ENCODE data around the gene COMMD7.

The COMMD7 gene

DNA sequence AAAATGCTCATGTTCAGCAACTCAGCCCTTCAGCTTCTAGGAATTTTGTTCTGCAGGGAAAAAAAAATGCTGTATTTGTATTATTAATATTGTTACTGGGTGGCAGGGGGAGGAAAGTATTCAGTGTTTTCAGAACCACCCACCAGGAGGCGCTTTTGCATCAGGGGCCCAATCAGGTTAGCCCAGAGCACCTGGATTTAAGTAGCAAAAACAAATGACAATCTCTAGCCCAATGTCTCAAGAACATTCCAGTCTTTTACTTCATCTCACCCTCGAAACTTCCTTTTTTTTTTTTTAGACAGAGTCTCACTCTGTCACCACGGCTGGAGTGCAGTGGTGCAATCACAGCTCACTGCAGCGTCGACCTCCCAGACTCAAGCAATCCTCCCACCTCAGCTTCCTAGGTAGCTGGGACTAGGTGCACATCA is 68.9 kb downstream of the COMMD7 start:
- peak; percentile 70 for DNase-seq

DNA sequence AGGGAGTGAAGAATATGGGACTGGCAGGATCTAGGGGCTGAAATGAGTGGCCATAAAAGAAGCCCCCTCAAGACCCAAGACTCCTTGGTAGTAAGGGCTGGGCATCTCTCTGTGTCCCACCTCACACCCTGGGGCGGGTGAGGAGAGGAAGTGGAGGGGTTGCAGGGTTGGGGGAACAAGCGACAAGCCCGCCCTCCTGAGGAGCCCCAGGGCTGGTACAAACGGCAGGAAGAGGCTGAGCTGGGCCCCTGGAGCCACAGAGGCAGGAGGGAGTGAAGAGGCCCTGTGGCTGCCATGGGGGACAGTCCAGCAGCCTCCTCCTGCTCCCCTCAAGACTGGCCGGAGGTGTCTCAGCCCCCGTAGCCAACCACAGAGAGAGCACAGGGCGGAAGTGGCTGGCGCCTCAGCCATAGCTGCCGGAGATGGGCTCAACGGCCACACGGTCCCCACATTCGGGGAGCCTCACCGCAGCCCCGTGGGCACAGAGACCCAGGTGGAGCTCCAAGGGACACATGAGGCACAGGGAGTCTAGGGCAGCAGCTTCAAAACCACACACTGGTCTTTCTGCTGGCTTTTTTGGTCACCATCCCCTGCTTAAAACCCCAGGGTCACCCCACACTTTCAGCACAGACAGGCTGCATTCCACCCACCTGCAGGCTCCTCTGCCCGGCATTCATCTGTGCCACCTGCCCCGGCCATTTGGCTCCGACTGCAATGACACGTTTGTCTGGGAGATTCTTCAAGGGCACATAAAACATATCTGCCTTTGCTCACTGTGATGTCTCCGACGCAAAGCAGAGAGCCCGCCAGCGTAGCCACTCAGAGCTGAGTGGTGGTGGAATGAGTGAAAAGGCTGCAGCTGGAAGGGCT is 70.0 kb downstream of the COMMD7 start:
- DNase-seq = peak; percentile 50

DNA sequence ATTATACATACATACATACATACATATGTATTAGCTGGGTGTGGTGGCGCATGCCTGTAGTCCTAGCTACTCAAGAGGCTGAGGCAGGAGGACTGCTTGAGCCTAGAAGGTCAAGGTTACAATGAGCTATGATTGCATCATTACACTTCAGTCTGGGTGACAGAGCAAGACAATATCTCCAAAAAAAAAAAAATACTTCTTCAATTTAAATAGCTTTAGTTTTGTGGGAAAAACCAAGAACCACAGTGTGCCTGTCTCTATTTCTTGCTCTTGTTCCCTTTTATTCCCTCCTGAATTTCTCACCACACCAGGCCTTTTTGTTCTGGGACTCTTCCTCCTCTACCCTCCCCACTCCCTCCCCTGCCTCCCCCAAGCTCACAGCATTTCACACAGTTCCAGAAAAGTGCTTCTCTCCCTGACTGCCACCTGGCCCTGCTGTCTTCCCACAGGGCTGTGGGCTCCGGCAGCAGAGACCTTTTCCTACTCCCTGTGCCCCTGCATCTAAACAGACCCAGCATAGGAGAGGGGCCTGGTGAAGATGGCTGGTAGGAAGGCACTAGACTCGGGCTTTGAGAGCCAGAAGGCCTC is 70.8 kb downstream of the COMMD7 start:
- no peak for DNase-seq

DNA sequence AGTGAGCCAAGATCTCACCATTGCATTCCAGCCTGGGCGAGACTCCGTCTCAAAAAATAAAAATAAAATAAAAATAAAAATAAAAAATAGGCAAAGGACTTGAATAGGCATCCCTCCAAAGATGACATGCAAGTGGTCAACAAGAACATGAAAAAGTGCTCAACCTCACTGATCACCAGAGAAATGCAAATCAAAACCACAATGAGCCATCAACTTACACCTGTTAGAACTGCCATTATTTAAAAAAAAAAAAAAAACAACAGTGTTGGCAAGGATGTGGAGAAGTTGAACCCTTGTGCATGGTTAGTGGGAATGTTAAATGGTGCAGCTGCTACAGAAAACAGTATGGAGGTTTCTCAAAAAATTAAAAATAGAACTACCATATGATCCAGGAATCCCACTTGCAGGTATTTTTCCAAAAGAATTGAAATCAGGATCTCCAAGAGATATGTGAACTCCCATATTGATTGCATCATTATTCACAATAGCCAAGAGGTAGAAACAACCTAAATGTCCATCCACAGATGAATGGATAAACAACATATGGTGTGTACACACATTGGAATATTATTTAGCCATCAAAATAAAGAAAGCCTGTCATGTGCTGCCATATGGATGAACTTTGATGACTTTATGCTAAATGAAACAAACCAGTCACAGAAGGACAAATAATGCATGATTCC is 72.4 kb downstream of the COMMD7 start:
- no peak for DNase-seq

DNA sequence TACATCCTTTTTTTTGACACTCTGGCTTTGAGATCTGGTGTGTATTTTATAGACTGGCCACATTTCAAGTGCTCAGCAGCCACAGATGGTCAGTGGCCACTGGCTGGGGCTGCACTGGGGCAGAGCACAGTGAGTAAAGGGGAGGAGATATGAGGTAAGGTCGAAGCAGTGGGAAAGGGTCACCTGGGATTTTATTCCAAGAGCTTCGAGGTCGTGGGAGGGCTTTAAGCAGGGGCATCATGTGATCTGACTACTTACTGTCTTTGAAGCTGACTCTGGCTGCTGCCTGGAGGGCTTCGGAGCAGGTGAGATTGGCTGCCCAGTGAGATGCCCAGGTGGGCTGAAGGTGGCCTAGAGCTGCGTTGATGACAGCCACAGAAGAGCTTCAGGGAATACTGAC is 76.2 kb downstream of the COMMD7 start:
- DNase-seq = no peak

DNA sequence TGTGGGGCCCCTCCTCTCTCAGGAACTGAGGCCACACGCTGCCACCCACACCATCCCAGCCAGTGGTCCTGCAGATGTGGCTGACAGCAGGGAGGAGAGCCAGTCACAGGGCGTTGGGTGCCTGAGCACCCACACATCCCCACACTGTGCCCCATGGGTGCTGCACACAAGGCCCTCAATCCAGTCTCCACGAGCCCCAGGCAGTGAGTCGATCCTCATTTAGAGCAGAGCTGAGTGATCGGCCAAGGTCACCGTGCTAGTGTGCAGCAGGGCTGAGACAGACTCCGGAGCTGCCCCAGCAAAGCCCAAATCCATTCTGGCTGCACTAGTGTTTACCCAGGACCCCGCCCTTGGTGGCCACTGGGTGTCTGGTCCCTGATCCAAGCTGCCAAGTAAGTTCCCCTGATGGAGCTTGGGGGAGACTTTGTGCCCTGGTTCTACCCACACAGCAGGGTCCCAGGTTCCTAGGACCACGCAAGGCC is 78.5 kb downstream of the COMMD7 start:
- DNase-seq = no peak

DNA sequence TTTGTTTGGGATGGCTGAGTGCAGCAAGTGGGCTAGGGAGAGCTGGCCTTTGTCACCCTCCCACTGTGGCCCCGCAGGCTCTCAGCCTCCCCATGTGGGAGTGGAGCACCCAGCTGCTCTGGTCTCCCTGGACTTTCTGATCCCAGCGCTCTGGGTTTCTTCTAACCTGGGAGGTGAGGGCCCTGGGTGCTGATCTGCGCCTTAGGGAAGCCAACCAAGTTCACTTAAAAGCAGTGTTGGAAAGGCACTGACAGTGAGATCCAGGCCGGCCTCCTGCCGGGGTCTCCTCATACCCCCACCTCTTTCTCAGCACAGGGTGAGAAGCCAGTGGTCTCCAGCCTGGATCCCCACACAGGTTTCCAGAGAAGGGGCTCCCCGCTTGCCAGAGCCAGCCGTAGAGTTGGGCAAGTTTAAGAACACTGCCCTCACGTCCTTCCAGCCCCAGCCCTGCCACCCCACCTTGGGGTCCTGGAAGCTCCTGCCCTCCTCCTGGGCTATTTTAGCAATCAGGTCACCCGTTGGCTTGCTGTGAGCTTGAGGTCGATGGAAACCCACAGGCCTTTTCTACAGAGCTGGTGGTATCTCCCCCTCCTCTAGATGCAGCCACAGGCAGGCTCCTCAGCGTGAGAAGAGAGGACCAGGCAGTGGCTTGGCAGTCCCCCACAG is 79.1 kb downstream of the COMMD7 start:
- no peak for DNase-seq

DNA sequence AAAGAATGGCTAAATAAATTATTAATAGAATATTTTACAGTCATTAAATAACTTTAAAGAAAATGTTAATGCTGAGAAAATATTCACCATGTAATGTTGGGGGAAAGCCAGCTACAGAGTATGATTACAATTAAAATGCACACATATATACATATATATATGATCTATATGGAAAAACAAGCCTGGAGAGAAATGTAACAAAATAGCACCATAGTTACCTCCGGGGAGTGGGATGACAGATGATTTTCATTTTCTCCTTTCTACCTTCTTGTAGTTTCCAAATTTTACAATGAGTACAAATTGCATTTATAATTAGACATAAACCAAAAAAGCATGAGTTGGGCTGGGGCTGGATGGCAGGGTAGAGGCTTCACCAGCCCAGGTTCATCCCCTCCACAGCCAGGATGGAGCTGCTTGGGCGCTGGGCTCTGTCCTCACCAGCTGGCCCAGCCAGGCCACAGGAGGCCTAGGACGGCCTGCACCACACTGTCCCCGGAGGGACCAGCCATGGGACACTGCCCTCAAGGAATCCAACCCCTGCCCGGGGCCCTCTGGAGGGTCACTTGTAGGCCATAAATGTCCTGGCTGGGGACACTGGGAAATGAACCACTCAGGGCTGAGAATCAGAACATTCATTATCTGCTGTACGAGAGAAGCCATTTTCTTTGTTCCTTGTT is 79.8 kb downstream of the COMMD7 start:
- no peak for DNase-seq

DNA sequence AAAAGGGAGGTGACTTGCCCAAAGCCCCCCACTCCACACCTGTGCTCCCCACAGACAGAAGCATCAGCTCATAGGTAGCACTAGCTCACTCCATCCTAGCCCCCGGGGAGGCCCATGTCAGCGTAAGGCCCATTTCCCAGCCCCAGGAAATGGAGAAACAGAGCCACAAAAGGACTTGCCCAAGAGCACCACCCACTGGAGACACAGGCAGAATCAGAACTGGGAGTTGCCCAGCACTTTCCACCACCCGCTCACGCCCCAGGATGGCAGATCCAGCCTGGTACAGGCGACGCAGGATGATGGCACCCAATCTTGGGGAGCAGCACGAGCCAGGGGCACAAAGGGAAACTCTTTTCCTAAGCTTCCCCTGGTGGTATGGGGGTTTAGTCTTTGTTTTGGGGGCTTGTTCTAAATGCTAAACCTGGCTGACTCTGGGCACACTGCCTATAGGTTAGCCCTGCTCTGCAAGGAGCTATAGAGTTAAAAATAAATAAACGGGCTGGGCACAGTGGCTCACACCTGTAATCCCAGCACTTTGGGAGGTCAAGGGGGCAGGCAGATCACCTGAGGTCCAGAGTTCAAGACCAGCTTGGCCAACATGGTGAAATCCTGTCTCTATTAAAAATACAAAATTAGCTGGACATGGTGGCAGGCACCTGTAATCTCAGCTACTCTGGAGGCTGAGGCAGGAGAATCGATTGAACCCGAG is 81.3 kb downstream of the COMMD7 start:
- DNase-seq = no peak

DNA sequence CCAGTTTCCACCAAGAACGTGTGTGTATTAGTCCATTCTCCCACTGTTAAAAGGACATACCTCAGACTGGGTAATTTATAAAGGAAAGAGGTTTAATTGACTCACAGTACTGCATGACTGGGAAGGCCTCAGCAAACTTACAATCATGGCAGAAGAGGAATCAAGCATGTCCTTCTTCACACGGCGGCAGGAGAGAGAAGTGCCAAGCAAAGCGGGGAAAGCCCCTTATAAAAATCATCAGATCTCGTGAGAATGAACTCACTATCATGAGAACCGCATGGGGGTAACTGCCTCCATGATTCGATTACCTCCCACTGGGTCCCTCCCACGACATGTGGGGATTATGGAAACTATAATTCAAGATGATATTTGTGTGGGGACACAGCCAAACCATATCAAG is 82.6 kb downstream of the COMMD7 start:
- DNase-seq = no peak

DNA sequence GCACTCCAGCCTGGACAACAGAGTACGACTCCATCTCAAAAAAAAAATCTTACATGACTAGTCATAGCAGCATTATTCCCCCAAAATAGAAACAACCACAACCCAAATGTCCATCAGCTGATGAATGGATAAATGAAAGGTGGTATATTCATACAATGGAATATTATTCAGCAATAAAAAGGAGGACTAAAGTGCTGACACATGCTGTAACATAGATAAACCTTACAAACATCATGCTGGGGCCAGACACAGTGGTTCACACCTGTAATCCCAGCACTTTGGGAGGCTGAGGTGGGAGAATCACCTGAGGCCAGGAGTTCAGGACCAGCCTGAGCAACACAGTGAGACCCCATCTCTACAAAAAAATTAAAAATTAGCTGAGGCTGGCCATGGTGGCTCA is 86.4 kb downstream of the COMMD7 start:
- DNase-seq = no peak

DNA sequence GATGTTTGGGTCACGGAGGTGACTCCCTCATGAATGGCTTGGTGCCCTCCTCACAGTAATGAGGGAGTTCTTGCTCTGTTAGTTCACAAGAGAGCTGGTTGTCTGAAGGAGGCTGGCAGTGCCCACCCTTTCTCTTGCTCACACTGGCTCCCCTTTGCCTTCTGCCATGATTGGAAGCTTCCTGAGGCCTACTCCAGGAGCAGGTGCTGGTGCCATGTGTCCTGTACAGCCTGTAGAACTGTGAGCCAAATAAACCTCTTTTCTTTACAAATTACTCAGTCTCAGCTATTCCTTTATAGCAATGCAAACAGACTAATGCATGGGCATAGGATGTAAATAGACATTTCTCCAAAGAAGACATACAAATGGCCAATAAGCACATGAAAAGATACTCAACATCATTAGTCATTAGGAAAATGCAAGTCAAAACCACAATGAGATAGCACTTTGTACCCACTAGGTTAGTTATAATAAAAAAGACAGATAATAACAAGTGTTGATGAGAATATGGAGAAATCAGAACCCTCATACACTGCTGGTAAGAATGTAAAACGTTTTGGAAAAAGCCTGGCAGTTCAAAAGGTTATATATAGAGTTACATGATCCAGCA is 87.3 kb downstream of the COMMD7 start:
- DNase-seq = no peak

DNA sequence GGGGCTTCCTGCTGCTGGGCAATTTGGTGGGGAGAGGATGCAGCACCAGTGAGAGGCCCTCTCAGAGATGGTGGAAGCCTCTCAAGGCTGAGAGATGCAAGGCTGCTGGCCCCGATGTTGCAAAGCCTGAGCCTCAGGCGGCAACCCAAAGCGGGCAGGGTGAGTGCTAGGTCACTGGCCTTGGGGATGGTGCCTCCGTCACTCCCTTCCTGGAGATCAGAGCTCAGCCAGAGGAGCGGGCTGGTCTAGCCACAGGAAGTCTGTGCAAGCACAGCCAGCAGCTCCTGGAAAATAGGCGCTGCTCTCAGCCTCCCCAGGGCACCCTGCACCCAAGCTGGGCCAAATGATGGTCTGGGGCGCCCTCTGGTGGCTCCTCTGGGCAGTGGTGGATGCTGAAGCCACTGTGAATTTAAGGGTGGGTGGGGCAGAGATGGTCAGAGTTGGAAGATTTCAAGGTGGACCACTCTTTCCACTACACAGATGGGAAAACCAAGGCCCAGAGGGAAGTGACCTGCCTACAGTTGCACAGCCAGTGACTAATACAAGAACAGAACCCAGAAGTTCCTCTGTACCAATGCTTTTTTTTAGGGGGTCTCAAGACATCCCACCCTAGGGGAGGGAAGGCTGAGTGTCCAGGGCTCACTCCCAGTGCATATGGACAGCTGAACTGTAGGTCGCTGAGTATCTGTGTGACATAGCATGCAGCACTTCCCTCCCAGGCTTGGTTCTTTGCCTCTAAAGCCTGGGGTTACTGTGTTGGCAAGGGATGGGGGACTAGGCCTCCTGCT is 90.3 kb downstream of the COMMD7 start:
- peak; percentile 86 for DNase-seq

All from activated CD4-positive, alpha-beta T cell treated with anti-CD3 and anti-CD28 coated beads, Interleukin-10, Interleukin-2, amounts not matched to agents 100 ng/mL and 50 ng/mL, durations not matched to agents 16 hours and 8 hours (primary cell).